Measurements from ENCODE around the gene SIGLEC5. TPM values are rescaled to one million over a fixed set of nuclear protein-coding genes. Genes with fewer than 3 reads are reported as not detected.

SIGLEC5 gene
- total RNA-seq, 4 donors from 2014 or later: 0.67 to 0.94 TPM; not detected in 2

DNA sequence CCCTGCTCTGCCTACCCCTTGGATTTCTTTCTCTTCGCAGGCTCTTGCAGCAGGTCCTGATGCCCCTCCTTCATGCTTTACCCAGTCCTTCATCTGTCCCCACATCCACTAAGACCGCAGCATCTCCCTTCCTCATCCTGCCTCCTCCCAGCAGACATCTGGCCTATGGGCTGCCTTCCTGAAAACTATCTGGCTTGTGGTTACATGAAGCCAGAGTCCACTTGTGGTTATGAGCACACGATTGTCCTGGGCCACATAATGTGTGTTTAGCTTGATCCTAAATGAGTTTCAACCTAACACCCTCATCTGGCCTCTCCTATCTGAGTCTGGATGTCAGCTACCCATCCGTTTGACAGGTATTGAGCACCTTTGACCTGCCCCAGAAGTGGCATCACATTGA is 64.6 kb downstream of the SIGLEC5 start:
- H3K4me3 ChIP-seq: no peak overlapping the region
- ATAC-seq: no peak
- H3K36me3 ChIP-seq: no peaks in the 10 kb centered on the region
- peaks cover 48% of the 10 kb centered on the region for H3K27me3 ChIP-seq
- H3K27ac ChIP-seq: no peak overlapping the region
- no peaks in the 10 kb centered on the region for H3K9me3 ChIP-seq
- peaks cover 0 to 2% (median 0%) of the 10 kb centered on the region in 3 donors for H3K4me1 ChIP-seq
- TF ChIP-seq, protein P1, sequence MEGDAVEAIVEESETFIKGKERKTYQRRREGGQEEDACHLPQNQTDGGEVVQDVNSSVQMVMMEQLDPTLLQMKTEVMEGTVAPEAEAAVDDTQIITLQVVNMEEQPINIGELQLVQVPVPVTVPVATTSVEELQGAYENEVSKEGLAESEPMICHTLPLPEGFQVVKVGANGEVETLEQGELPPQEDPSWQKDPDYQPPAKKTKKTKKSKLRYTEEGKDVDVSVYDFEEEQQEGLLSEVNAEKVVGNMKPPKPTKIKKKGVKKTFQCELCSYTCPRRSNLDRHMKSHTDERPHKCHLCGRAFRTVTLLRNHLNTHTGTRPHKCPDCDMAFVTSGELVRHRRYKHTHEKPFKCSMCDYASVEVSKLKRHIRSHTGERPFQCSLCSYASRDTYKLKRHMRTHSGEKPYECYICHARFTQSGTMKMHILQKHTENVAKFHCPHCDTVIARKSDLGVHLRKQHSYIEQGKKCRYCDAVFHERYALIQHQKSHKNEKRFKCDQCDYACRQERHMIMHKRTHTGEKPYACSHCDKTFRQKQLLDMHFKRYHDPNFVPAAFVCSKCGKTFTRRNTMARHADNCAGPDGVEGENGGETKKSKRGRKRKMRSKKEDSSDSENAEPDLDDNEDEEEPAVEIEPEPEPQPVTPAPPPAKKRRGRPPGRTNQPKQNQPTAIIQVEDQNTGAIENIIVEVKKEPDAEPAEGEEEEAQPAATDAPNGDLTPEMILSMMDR (IDR thresholded peaks at IDR 0.05): no peak
- WGBS, 2 donors (ENCODE audit: low coverage in 1 of 2): 49% methylated on average over 4 of the region's 4 CpGs; no CpG with 5 or more reads in 1 of the 2 donors

DNA sequence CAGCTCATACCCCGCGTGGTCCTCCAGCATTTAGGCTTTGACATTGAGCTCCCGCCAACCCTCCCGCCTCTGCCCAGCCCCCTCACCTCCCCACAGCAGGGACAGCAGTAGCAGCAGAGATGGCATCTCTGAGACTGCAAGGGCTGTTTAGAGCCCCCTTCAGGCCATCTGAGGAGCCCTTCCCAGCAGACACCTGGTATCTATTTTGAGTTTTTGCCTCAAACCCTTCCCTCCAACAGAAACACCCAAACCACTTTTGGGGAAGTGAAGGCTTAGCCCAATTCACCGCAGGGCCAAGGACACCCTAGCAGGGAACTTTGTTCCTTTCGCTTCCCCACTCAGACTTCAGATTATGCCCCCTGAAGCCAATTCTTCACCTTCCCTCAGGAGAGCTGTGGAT is 65.4 kb downstream of the SIGLEC5 start:
- ATAC-seq: no peak
- H3K36me3 ChIP-seq: no peaks in the 10 kb centered on the region
- no peak for TF ChIP-seq EP300 (IDR thresholded peaks at IDR 0.05)
- TF ChIP-seq, protein P1 (IDR thresholded peaks at IDR 0.05): no peak
- TF ChIP-seq POLR2AphosphoS5 (IDR thresholded peaks at IDR 0.05): no peak
- TF ChIP-seq POLR2A (IDR thresholded peaks at IDR 0.05): no peak
- no peaks in the 10 kb centered on the region for H3K9me3 ChIP-seq
- H3K4me1 ChIP-seq: no peaks in the 10 kb centered on the region
- WGBS, 2 donors (ENCODE audit: low coverage in 1 of 2): 43% methylated on average over 4 of the region's 6 CpGs; no CpG with 5 or more reads in 1 of the 2 donors
- no peak overlapping the region for H3K27ac ChIP-seq
- peaks cover 55% of the 10 kb centered on the region for H3K27me3 ChIP-seq
- no peak overlapping the region for H3K4me3 ChIP-seq

Small RNA genes lying within 50 kb of the gene (small RNA-seq; reads per million reads assigned to genes)
- gene AC018755.2: 0 reads per million in 4 donors

Other genes with a start within 250 kb of the SIGLEC5 start
- not detected for gene LIM2, start 242.4 kb downstream of the SIGLEC5 start, total RNA-seq
- not detected for gene C19orf84, start 239.8 kb downstream of the SIGLEC5 start, total RNA-seq
- 1 to 10 TPM; 1.1 to 6.9 (median 3.2) TPM for gene SIGLEC10, start 212.8 kb downstream of the SIGLEC5 start, total RNA-seq
- gene SIGLEC8, start 171.9 kb downstream of the SIGLEC5 start, total RNA-seq: 1 to 10 TPM in 1 of 4 donors, under 1 TPM in 2, not detected in 1; 0.25 to 1.4 (median 0.54) TPM
- gene CEACAM18, start 151.9 kb downstream of the SIGLEC5 start, total RNA-seq: not detected
- gene SIGLEC12, start 128.6 kb downstream of the SIGLEC5 start, total RNA-seq: under 1 TPM in 2 of 4 donors, not detected in 2; 0.31 to 0.85 TPM
- 1 to 10 TPM in 3 of 4 donors, under 1 TPM in 1; 0.59 to 3.9 (median 3.1) TPM for gene SIGLEC6, start 98.7 kb downstream of the SIGLEC5 start, total RNA-seq
- 10 to 100 TPM in 1 of 4 donors, 1 to 10 TPM in 3; 6.5 to 12.8 (median 7.3) TPM for gene ZNF175, start 59.1 kb downstream of the SIGLEC5 start, total RNA-seq
- 1 to 10 TPM in 2 of 4 donors, under 1 TPM in 1, not detected in 1; 0.73 to 8.6 (median 1.4) TPM for gene SIGLEC14, start 16.4 kb upstream of the SIGLEC5 start, total RNA-seq
- 10 to 100 TPM in 3 of 4 donors, 1 to 10 TPM in 1; 6.3 to 29.7 (median 18.3) TPM for gene SPACA6, start 62.9 kb upstream of the SIGLEC5 start, total RNA-seq
- 10 to 100 TPM in 1 of 4 donors, 1 to 10 TPM in 1, under 1 TPM in 1, not detected in 1; 0.23 to 15.2 (median 2.2) TPM for gene HAS1, start 93.6 kb upstream of the SIGLEC5 start, total RNA-seq
- gene FPR1, start 121.5 kb upstream of the SIGLEC5 start, total RNA-seq: 10 to 100 TPM in 2 of 4 donors, 1 to 10 TPM in 1, under 1 TPM in 1; 0.93 to 19.8 (median 9.2) TPM
- gene FPR2, start 130.8 kb upstream of the SIGLEC5 start, total RNA-seq: 1 to 10 TPM in 2 of 4 donors, not detected in 2; 1.8 to 2.2 TPM
- 10 to 100 TPM in 1 of 4 donors, 1 to 10 TPM in 3; 1.9 to 16.2 (median 6.0) TPM for gene FPR3, start 164.8 kb upstream of the SIGLEC5 start, total RNA-seq

All from gastroesophageal sphincter (tissue), 4 donors.